ENCODE results near the gene IFNLR1.

The IFNLR1 gene

DNA sequence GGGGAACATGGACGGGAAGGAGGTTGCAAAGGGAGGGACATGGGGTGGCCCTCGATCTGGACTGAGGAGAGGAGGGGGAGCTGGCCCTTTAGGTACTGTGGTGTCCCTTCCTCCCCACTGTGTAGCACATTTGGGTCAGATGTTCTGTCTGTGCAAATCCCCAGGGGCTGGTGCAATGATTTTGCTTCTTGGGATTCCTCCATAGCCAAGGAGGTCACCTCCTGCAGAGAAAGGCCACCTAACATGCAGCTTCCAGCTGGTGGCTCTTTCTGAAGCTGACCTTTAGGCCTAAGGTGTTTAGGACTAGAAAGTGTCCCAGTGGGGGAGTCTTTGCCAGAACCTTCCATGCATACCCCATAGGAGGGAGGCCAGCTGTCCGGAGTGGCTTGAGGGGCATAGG is 66.1 kb downstream of the IFNLR1 start:
- no peak for DNase-seq (ENCODE audit: low read depth)

DNA sequence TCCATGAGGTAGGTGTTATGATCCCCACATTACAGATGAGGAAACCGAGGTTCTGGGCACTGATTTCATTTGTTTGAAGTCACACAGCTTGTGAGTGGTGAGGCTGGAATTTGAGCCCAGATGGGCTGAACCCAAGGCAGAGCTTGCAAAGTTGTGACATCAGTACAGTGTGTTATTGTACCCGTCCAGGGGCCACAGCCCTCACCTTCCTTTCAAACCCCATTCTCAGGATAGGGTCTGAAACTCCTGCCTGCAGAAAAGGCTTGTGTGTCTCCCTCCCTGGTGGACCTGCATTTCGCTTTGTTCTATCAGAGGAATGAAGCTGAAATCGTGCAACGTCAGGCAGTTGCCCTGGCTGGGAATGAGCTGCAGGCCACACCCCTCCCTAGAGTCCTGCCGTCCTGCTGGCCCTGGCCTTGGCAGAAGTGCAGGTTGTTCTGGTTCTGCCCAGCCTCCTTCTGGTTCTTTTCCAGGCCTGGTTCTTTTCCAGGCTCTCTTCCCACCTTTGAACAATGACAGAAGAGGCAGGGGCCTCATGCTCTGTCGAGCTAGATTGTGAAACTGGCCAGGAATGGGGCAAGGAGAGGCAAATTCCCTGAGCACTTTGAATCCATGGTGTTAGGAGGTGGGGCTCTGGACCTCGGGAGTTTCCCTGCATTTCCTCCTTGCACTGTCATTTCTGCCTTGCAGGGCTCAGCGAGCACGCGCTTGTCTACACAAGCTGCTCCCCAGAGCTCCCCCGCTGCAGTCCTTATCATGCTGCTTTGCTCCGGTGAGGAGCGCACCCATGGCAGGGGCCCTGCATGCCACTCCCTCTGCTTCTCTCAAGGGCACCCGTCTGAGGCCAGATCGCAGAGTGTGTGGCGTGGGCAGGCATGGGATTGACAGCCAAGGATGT is 67.0 kb downstream of the IFNLR1 start:
- DNase-seq (ENCODE audit: low read depth), result no peak

DNA sequence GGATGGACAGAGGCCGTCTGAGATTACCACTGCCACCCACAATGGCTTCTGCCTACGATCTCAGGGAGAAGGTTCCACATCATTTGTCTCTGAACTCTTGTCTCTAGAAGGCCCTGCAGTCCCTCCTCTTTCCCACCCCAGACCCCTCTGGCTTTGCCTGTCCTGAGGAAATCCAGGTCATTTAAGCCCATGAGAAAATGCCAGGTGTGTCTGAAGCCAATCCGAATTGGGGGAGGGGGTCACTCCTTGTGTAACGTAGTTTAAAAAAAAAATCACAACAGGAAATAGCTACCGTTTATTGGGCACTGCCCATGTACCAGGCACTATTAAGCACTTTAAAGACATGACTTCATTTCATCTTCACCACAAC is 67.6 kb downstream of the IFNLR1 start:
- no peak for DNase-seq (ENCODE audit: low read depth)

DNA sequence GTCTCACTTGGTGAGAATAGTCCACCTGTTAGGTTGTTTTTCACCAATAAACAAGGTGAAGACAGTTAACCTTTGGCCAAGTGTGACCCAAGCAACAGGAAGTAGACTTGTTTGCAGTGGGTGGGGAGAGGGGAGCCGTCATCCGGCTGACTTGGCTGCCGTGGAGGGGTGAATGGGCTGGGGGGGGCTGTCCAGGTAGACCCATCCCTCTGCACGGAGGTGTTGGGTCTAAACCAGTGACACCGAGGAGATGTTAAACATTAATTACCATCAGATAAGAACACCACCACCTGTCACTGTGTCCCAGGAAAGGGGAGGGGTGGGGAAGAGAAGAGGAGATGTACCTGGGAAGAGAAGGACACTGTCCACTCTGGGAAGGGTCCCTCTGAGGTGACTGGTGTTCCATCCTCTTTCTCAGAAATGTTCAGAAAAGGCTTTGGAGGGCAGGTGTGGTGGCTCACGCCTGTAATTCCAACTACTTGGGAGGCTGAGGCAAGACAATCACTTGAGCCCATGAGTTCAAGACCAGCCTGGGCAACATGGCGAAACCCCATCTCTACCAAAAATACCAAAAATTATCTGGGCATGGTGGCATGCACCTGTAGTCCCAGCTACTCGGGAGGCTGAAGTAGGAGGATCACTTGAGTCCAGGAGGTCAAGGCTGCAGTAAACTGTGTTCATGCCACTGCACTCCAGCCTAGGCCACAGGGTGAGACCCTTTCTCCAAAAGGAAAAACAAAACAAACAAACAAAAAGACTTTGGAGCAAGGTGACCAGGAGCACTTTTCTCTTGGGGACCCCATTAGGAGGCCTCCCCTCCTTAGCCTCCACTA is 68.5 kb downstream of the IFNLR1 start:
- DNase-seq (ENCODE audit: low read depth), result no peak

DNA sequence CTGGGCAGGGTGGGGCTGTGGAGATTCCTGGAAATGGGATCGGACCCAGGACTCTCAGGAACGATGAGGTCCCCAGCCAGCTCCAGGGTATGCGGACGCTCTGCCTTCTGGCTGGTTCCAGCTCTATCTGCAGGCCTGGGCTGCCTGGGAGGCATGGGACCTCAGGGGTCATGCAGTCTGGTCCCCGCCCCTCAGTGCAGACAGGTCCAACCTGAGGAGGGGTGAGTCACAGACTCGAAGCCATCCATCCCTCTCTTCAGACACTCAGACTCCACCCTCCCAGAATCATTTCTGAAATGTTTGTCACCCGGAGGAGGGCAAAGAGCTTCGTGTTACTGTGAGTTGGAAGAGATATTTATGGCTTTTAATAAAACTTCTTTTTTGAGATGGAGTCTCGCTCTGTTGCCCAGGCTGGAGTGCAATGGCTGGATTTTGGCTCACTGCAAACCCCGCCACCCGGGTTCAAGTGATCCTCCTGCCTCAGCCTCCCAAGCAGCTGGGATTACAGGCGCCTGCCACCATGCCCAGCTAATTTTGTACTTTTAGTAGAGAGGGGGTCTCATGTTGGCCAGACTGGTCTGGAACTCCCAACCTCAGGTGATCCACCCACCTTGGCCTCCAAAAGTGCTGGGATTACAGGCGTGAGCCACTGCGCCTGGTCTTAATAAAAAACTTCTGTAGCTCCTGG is 69.2 kb downstream of the IFNLR1 start:
- peak; percentile 10 for DNase-seq (ENCODE audit: low read depth)

DNA sequence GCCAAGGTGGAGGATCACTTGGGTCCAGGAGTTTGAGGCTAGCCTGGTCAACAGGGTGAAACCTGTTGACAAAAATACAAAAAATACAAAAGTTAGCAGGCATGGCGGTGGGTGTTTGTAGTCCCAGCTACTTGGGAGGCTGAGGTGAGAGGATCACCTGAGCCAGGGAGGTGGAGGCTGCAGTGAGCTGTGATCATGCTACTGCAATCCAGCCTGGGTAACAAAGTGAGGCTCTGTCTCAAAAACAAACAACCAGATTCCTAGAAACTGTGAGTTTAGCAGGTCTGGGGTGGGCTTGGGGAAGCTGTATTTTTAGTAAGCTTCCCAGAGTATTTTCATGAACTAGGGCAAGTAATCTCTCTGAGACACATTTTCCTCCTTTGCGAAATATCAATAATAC is 70.0 kb downstream of the IFNLR1 start:
- DNase-seq (ENCODE audit: low read depth), result no peak

DNA sequence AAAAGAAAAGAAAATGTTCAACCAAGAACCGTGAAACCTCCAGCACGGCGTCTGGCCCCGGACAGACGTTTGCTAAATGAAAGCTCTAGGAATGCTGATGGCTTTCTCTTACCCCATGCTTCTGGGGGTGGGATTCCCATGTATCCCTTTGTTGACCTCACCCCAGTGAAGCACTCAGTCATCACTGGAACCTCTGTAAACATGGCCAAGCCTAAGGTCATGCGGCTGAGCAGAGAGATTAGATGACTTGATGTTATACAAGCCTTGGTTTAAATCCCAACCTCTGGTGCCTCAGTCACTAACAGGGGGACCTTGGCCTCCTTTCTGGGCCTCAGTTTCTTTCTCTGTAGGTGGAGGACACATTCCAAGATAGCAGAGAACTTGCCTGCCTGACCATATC is 72.3 kb downstream of the IFNLR1 start:
- no peak for DNase-seq (ENCODE audit: low read depth)

DNA sequence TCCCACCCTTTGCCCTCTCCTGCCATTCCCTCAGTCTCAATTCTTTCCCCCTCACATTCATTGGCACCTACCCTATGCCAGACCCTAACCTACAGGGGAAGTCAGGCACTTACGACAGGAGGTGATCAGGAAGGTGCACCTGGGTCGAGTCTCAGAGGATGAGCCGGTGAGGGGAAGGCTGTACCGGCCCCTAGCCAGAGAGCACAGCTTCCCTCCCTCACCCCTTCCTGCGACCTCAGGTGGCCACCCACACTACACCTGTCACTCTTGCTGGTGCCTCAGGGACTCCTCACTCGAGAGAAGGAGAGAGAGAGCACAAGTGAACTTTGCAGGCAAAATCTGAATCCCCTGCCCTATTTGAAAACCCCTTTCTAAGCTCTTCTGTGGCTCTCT is 73.5 kb downstream of the IFNLR1 start:
- no peak for DNase-seq (ENCODE audit: low read depth)

DNA sequence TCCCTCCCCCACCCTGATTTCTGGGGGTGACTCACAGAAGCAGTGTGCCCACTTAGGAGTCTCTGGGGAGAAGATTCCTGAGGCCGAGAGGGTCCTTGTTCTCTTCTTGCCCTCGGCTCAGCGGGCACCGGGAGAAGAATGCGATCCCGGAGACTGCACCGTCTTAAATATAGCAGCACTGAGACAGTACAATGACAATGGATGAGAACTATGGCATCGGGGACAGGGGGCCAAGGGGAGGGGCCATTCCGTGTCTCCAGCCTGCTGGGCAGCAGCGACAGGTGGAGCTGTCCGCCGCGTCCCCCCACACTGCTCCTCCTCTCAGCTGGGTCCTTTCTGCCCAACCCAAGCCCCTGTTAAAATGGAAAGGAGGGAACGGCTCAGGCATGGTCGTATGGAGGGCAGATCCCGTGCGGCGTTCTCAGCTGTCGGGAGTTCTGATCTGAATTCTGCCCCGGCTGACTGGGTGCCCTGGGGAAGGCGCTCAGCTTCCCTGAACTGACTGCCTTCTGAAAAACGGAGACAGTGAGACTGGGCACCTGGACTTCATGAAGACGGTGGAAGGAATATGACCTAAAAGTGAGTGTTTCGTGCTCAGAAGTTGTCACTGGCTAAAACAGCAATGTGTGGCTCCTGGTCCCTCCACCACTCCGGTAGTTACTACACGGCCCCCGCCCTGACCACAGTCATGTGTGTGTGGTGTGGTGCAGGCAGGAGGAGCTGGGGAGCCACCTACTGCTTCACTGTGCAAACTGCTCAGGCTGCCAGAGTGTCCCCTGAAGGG is 74.9 kb downstream of the IFNLR1 start, which contains the start of gene MYOM3:
Gene MYOM3, minus strand, starts transcription at position 140 of the 784 bp plus-strand sequence. CDS start 3,499 bp downstream, outside the sequence.
- peak; percentile 37 for DNase-seq (ENCODE audit: low read depth)

DNA sequence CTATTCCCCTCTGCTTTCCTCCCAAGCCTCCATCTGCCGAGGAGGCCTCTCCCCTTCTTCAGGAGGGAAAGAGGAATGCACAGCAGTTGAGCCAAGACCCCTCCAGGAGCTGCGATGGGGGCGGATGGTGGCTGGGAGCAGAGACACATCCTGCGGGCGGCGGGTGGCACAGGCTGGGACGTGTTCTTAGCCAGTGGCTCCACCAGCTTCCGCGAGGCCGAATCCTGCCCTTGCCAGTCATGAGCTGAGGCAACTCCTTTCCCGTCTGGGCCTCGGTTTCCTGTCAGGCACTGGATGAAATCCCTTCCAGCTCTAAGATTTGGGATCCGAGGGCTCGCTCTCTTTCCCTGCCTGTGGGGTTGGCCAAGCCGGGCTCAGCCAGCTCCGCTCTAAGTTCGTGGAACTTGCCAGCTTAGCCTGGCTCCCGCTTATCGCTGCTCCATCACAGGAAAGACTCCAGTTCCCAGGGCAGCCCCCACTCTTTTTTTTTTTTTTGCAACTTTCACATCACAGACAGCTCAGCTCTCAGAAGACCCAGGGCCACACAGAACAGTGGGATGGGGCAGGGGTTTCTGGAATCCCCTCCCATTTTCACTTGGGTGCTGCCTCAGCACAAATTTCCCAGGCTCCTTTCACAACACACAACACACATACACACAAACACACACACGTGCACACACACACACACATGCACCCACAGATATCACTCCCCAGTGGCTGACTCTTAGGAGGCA is 75.7 kb downstream of the IFNLR1 start:
- no peak for DNase-seq (ENCODE audit: low read depth)

DNA sequence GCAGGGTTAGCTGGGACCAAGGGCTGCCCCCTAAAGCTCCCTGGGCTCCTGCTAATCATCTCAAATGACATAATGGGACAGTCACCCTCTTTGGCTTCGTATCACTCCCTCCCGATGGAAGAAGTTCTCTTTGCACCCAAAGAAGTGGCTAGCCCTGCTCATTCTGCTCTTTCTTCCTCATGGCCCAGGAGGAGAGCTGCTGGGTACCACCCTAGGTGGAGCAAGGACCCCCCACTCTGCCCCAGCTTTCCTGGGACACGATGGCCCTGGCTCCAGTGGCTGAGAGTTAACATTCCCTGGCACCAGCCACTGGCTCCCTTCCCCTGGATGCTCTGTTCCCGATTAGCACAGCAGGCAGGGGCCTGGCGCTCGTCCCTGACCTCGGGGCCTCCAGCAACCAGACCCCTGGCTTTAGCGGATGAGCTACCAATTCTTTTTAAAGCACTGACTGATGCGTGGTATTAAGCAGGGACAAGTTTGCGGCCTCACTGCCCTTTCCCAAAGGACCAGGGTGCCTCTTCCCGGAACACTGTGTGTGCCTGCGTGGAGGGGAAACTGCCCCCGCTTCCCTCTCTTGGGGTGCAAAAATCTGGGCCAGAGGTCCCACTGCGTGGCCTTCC is 76.3 kb downstream of the IFNLR1 start:
- DNase-seq (ENCODE audit: low read depth), result no peak

DNA sequence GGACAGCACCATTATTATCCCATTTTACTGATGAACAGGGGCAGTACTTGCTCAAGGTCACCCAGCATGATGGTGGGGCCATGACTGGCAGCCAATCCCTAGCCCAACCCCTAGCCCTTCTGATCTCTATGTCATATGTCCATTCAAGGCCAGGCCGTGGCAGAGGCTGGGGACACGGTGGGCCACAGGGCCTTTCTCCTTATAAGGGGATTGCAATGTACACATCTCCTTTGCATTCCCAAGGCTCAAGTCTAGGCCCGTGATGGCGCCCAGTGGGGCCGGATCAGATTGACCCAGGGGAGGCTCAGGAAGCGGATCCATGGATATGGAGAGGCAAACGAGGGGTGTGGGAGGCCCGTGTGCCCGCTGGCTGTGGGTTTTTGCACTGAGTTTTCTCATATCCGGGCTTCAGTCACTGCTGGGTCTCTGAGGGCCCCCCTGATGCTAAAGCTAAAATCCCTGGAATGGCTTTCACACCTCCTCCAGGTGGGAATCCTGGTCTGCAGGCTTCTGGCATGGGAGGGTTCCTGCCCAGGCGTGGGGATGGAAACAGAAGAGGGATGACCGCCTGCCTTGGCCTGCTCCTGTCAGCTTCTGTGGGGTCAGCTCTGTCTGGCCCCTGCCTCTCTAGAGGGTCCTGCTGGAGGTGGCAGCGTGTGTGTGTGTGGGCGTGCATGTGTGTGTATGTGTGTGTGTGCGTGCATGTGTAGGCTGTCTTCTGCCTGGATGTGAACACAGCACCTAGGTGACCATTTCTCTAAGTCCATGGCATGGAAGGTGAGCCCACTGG is 77.2 kb downstream of the IFNLR1 start:
- DNase-seq (ENCODE audit: low read depth), result no peak

DNA sequence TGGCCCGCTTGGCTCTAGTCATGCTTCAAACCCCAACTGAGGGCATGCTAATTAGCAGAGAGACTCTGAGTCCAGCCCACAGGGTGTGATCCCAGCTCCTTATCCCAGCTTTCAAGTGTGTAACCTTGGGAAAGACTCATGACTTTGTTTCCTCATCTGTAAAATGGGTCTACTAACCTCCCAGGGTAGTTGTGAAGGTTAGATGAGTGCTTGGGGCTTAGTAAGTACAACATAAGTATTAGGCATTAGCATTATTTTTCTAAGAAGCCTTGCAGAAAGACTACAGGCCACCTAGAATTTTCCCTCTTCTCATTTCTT is 78.0 kb downstream of the IFNLR1 start:
- no peak for DNase-seq (ENCODE audit: low read depth)

DNA sequence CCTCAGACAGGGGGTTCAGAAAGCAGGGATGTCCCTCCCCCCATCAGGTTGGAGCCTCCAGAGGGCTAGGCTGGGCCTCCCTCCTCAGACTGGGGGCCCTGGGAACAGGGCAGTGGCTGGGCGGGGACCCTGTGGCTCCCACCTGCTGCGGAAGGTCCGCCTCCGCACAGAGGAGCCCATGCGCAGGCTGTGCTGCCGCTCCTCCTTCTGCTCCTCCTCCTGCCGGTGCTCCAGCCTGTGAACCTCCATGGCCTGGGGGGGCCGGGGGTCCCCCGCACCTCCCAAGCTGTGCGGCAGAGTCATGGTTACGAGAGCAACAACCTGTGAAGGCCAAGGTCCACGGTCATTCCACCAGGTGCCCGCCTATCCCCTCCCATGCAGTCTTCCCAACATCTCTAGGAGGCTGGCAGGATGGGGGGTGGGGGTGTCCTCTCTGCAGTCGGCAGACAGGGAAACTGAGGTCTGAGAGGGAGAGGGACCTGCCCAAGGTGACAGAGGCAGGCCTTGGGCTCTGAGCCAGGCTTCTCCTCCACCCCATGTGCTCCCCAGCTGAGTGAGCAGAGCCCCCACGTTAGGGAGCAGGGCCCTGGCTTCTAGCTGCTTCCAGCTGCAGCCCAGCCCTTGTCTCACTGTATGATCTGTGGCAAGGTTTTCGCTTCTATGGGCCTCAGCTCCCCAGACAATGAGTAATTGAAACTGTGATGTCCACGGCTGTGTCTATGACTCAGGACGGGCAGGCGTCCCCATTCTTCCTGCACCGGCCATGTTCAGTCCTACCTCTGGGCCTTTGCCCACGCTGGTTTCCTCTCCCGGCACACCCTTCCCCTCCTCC is 78.5 kb downstream of the IFNLR1 start:
- DNase-seq (ENCODE audit: low read depth), result peak; percentile 60

DNA sequence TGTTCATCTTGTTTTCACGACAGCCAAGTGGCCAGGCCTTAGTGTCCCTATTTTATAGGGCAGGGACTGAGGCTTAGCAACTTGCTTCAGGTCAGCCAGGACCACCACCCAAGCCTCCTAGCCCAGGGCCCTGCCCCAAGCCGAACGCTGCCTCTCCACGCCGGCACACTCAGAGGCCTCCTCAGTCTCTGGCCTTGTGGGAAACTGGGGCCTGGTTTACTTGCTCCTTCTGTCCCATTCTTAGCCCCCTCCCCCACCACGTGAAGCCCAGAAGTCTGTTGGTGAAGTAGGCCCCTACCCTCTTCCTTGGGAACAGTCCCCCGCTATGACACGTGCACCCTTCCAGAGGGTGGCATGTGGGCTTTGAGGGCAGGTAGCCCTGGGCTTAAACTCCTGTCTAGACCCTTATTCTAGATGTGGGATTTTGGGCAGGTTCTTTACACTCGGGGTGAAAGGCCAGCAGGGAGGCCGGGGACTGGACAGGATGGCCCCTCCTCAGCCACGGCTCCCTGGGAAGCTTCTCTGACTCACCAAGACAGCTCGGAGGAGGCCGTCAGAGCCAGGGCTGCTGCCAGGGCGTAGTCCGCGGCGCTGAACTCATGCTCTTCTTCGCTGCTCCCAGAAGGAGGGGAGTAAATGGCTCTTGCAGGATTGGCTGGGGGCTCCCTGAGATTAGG is 79.5 kb downstream of the IFNLR1 start:
- peak; percentile 26 for DNase-seq (ENCODE audit: low read depth)

DNA sequence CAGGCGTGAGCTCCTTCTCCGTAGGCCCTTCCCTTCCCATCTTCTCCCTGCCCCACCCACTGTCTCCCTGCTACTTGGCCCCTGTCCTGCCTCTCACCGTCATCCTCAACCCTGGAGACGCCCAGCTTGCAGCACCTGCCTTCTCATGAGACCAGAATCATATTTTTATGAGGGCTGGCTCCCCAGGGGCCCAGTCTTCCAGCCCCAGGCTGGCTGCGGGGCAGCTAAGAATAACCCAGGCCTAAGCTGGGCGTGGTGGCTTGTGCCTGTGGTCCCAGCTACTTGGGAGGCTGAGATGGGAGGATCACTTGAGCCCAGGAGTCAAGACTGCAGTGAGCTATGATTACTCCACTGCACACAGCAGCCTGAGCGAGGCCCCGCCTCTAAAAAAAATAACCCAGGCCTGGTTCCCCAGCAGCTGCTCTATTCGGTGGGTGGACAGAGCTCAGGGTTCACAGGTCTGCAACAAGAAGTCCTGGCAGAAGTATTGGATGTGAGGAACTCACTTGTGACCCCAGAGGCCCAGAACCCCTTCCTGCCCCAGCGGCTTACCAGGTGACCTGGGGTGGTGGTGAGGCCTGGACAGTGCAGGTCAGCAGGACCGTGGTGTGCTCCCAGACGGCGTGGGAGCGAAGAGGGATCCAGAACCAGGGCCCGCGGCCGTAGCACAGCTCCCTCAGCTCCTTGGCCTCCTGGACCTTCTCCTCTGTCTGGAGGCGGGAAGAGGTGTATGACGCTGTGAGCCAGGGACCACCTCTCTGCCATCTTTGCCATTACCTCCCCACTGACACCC is 81.5 kb downstream of the IFNLR1 start:
- no peak for DNase-seq (ENCODE audit: low read depth)

DNA sequence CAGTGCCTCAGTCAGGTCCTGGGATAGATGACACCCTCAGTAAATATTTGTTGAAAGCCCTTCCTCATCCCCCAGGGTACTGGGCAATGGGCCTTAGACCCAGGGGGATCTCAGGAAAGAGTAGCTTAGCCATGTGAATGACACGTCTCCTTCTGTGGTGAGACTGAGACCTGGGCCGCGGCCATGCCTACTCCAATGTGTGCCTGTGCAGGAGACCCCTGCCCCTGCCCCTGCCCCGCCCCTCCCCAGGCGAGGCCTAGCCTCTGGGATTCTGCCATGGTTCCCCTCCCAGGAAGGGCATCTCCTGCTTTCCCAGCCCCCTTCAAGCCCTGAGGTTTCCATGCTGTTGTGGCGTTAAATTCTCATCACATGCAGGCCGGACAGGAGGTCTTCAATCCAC is 82.2 kb downstream of the IFNLR1 start:
- DNase-seq (ENCODE audit: low read depth), result no peak

All from non-pigmented ciliary epithelial cell (primary cell).